ENCODE results near the gene LMX1B.

LMX1B gene

GRCh38 chr9:126694206-126695081 is 80.7 kb downstream of the LMX1B start:
- no peak for DNase-seq (ENCODE audit: low read depth in 1 of 2, low spot score in 1 of 2)

- DNase-seq (ENCODE audit: low read depth in 1 of 2, low spot score in 1 of 2) = no peak
Observed at GRCh38 chr9:126695186-126695585, 81.5 kb downstream of the LMX1B start.

- DNase-seq (ENCODE audit: low read depth in 1 of 2, low spot score in 1 of 2) = no peak
Observed at GRCh38 chr9:126695701-126696400, 82.1 kb downstream of the LMX1B start.

GRCh38 chr9:126696401-126697145 is 82.8 kb downstream of the LMX1B start:
- no peak for DNase-seq (ENCODE audit: low read depth in 1 of 2, low spot score in 1 of 2)

- no peak for DNase-seq (ENCODE audit: low read depth in 1 of 2, low spot score in 1 of 2)
Observed at GRCh38 chr9:126697330-126697729, 83.6 kb downstream of the LMX1B start.

GRCh38 chr9:126698251-126698650 is 84.5 kb downstream of the LMX1B start:
- no peak for DNase-seq (ENCODE audit: low read depth in 1 of 2, low spot score in 1 of 2)

GRCh38 chr9:126698756-126699155 is 85.0 kb downstream of the LMX1B start:
- no peak for DNase-seq (ENCODE audit: low read depth in 1 of 2, low spot score in 1 of 2)

GRCh38 chr9:126699401-126699881 is 85.7 kb downstream of the LMX1B start:
- no peak for DNase-seq (ENCODE audit: low read depth in 1 of 2, low spot score in 1 of 2)

- DNase-seq (ENCODE audit: low read depth in 1 of 2, low spot score in 1 of 2) = no peak
Observed at GRCh38 chr9:126700296-126700695, 86.6 kb downstream of the LMX1B start.

GRCh38 chr9:126700903-126701812 is 87.4 kb downstream of the LMX1B start:
- DNase-seq (ENCODE audit: low read depth in 1 of 2, low spot score in 1 of 2) = no peak

- no peak for DNase-seq (ENCODE audit: low read depth in 1 of 2, low spot score in 1 of 2)
Observed at GRCh38 chr9:126701813-126702140, 88.0 kb downstream of the LMX1B start.

- peak in 1 of 2 donors; percentile 31 for DNase-seq (ENCODE audit: low read depth in 1 of 2, low spot score in 1 of 2)
Observed at GRCh38 chr9:126702151-126703001, 88.6 kb downstream of the LMX1B start.

GRCh38 chr9:126703002-126703865 is 89.5 kb downstream of the LMX1B start:
- DNase-seq (ENCODE audit: low read depth in 1 of 2, low spot score in 1 of 2) = no peak

- no peak for DNase-seq (ENCODE audit: low read depth in 1 of 2, low spot score in 1 of 2)
Observed at GRCh38 chr9:126703866-126704156, 90.1 kb downstream of the LMX1B start.

GRCh38 chr9:126704157-126704891 is 90.6 kb downstream of the LMX1B start:
- DNase-seq (ENCODE audit: low read depth in 1 of 2, low spot score in 1 of 2) = peak in 1 of 2 donors; percentile 26

- DNase-seq (ENCODE audit: low read depth in 1 of 2, low spot score in 1 of 2) = peak; percentile 72 to 80
Observed at GRCh38 chr9:126704892-126705766, 91.4 kb downstream of the LMX1B start.

All from stimulated activated CD4-positive, alpha-beta T cell treated with anti-CD3 and anti-CD28 coated beads, Interleukin-15, amount 100 ng/mL, for 1 hour (primary cell).